GM18499 (cell line): ENCODE results near the gene ZC3H12C.

ENCODE experiments used
- ATAC-seq: cut with Tn5 transposase; IDR thresholded peaks from one replicate; pipeline ENCODE4 v1.9.1; 2021; ENCODE audit warnings: moderate number of reproducible peaks; ENCODE audit not compliant: insufficient read depth, unreplicated experiment

ZC3H12C gene

DNA sequence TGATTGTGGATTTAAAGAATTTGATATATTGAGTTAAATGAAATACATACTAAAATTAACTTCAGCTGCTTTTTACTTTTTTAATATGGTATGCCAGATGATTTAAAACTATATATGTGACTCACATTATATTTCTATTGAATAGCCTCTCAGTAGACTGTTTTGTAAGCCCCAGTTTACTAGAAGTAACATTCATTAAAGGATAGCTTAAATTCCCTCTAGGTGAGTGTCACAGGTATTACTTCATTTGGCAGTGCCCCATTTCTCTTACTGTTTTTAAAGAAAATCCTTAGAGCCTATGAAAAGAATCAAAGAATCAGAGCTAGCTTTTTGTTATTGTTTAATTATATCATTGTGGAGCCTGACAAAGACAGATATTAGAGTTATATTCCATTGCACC is 48.6 kb downstream of the ZC3H12C start:
- no peak for ATAC-seq

DNA sequence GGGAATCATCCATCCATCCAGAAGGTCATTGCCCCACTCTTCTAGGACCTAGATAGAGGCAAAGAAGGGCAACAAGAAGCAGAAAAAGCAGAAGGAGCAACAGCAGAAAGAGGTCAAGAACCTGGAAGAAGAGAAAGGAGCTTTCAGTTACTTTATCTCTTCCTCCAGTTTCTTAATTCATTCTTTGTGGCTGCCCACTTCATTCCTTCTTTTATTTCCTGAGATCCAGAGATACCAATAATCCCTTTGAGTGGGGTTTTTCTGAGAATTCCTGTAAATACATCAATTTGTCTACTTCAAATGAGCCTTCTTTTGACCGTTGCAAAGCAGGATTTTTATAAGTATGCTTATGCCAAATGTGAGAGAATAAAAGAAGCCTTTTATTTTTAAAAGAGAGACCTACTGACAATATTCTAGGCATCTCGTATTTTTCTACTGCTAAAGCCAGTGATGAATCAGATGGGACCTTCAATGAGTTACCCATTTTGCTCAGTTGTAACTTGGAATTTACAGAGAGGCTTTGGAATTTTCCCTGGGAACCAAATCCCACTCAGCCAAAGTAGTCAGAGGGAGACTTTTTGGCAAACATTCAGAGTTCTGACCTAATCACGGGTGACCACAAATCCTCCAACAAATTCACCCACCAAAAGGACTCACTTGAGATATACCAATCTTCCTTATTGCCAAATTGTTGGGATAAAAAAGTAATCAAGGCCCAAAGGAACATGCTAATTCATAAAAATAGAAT is 54.9 kb downstream of the ZC3H12C start:
- ATAC-seq = no peak

DNA sequence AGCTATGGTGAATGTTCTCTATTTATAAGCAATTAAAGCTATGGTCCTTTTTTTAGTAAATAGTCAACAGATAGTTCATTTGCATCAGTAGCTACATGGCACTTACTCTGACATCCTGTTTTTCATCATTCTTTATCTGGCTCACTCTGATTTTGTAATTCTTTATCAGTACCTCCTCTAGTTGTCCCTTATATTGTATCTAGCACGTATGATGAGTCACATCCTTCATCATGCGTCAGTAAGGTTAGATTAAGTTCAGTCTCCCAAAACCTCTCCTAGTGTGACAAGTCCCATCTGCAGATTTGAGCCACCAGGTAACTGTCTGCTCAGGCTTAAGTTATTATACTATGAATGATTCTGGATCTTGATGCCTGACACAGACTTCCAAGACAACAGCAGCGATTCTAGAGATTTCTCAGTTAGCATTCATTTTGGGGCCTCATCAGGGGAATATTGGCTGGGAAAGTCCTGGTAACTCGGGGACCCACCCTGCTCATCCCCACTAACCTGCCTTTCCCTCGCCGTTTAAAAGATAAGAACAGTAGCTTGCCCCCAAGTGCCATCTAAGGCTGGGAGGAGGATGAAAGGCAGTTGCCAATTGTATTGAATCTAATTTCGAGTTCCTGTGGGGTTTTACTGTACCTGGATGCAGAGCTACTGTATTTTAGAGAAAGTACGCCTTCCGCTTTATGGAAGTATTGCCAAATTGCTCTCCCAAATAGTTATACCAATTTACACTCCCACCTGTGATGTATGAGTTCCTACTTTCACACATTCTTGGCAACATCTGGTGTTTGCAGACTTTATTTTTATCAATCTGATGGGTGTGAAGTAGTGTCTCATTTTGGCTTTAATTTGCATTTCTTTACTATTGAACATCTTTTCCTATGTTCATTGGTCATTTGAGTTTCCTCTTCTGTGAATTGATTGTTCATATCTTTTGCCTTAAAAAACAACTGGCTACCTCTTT is 55.9 kb downstream of the ZC3H12C start:
- no peak for ATAC-seq

DNA sequence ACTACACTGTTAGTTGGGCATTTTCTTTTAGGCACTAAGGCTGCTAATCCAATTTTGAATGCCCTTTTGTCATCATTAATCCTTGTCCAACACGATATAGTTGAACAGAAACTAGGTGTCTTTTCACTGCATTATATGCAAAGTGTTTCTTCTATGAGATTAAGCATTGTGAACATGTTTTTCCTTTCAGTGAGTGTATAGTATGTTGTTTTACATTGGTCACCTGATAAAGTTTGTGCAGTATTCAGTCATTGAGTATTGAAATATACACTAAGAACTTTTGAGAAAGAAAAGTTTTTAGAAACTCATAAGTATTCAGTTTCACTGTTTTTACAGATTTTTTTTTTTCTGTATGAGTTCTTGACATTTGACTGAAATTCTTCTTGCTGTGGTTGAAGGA is 59.0 kb downstream of the ZC3H12C start:
- ATAC-seq = no peak

DNA sequence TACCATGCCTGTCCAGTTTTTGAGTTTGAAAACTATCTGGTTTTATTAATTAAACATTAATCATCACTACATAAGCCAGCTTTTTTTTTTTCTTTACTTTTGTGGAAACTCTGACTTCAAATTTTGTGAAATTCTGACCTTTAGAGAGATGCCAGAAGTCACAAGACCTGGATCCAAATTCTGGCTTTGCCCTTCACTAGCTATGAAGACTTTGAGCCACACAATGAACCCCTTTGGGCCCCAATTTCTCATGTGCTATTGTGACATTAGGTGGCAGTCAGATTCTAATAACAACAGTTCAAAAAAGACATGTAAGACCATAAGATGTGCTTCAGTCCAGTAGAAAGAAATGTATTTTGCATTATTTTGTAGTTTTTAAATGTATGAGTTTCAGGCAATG is 60.3 kb downstream of the ZC3H12C start:
- ATAC-seq = no peak

DNA sequence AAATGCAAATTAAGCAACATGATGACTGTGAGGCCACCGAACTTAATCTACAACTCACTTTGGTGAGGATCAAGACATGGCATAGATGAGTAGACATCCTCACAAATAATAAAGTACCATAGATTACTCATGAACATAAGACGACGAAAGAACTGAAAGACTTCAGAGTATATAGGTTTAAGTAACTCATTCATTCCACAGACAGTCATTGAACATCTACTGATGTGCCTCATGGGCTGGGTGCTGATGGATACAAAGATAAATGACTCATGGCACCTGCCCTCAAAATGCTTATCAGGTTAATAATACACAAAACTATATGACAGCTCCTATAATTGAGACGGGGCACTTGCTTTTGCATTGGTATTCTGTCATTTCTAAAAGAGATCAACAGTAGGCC is 63.3 kb downstream of the ZC3H12C start:
- ATAC-seq = no peak

DNA sequence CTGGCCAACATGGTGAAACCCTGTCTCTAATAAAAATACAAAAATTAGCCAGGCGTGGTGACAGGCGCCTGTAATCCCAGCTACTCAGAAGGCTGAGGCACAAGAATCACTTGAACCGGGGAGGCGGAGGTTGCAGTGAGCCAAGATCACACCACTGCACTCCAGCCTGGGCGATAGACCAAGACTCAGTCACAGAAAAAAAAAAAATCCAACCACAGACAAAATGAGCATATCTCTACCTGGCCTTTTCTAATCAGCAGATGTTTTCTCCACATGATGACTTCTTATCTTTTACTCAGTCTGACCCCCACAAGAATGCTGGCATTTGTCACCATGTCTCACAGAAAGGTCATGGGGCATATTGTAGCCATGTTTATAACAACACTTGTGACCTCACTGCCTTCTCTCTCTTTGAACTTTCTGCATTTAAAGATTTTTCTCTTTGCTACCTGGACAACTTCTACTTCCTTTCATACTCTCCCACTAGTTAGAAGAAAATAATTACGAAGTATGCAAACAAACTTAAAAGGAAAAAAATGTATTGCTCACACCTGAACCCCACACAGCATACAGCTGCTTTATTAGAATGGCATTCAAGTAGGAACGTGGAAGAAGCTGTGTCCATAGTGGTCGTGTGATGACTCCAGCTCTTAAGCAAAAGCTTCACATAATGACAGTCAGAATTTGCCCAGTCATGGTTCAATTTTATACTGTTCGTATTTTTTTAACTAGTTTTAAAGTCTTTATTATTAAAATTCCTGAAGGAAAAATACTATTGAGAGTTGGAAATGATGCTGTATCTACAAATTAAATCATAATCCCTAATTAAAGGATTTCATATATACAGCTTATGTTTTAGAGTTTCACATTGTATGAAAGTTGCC is 65.4 kb downstream of the ZC3H12C start:
- no peak for ATAC-seq

DNA sequence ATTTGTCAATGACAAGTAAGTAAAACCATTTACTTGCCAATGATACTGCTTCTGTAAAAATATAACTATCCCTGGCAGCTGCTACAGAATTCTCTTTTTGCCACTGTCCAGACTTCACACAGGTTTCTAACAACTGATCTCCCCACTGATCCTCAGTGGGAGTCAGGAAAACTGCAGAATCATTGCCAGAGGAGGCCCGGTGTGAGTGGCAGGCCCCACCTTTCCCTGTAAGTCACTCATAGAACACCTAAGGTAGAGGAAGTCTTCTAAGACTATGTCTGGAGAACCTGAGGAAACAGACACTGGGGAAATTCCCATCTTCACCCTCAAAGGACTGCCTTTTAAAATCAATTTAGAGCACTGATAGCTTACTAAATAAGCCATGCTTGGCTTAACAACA is 66.3 kb downstream of the ZC3H12C start:
- no peak for ATAC-seq

DNA sequence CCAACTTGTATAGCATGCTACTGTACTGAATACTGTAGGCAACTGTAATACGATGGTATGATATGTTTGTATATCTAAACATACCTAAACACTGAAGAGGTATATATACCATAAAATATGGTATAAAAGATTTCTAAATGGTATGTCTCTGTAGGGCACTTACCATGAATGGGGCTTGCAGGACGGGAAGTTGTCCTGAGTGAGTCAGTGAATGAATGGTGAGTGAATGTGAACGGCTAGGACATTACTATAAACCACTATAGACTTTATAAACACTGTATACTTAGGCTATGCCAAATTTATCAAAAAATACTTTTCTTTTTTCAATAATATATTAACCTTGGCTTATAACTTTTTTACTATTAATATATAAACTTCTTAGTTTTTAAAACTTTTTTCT is 66.8 kb downstream of the ZC3H12C start:
- ATAC-seq = no peak

DNA sequence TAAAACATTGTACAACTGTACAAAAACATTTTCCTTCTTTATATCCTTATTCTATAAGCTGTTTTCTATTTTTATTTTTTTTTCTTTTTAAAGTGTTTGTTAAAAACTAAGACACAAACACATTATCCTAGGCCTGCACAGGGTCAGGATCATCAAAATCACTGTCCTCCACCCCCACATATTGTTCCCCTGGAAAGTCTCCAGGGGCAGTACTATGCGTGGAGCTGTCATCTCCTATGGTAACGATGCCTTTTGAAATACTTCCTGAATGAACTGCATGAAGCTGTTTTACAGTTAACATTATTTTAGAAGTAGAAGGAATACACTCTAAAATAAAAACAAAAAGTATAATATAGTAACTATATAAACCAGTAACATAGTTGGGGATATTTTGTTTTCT is 67.2 kb downstream of the ZC3H12C start:
- no peak for ATAC-seq

DNA sequence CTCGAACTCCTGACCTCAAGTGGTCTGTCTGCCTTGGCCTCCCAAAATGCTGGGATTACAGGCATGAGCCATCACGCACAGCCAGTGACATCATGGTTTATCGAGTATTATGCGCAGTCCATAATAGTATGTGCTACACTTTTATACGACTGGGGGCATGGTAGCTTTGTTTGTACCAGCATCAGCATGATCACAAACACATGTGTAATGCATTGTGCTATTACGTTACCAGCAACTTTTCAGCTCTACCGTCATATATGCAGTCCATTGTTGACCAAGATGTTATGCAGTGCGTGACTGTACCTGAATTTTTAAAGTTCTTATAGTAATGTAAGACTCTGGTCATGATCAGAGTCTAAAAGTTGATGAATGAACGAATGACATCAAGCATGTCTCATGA is 67.9 kb downstream of the ZC3H12C start:
- no peak for ATAC-seq

DNA sequence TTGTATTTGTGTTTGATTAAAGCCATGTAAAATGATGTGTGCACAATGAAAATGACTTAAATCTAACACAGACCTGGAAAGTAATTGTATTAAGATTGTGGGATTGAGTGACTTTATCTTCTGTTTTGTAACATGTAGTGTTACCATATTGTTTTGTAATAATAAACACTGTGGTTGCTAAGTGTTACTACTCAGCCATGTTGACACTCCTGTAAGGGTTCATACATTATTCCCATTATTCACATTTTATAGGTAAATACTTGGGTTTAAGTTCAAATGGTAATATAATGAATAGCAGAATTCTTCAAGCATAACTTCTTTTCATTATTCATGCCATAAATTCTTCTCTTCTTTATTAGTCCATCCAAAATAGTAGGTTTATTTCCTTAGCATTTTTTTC is 69.0 kb downstream of the ZC3H12C start:
- no peak for ATAC-seq

DNA sequence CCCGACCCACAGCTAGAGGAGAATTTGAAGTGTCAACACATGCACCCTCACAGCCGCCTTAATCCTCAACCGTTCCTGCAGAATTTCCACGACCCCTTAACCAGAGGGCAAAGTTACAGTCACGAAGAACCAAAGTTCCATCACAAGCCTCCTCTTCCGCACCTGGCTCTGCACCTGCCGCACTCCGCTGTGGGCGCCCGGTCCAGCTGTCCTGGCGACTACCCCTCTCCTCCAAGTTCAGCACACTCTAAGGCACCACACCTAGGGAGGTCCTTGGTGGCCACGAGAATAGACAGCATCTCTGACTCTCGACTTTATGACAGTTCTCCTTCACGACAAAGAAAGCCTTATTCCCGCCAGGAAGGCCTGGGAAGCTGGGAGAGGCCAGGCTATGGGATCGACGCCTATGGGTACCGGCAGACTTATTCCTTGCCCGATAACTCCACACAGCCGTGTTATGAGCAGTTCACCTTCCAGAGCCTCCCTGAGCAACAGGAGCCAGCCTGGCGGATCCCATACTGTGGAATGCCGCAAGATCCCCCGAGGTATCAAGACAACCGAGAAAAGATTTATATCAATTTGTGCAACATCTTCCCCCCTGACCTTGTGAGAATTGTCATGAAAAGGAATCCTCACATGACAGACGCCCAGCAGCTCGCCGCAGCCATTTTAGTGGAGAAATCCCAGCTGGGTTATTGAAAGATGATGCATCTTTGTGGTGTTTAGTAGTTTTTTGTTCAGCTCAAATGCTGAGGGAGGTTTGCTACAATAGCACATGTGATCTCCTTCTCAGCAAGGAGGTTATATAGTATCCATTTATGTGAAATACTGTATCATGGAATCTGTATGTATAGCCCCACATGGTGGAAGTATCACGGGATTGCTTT is 72.1 kb downstream of the ZC3H12C start:
- no peak for ATAC-seq

DNA sequence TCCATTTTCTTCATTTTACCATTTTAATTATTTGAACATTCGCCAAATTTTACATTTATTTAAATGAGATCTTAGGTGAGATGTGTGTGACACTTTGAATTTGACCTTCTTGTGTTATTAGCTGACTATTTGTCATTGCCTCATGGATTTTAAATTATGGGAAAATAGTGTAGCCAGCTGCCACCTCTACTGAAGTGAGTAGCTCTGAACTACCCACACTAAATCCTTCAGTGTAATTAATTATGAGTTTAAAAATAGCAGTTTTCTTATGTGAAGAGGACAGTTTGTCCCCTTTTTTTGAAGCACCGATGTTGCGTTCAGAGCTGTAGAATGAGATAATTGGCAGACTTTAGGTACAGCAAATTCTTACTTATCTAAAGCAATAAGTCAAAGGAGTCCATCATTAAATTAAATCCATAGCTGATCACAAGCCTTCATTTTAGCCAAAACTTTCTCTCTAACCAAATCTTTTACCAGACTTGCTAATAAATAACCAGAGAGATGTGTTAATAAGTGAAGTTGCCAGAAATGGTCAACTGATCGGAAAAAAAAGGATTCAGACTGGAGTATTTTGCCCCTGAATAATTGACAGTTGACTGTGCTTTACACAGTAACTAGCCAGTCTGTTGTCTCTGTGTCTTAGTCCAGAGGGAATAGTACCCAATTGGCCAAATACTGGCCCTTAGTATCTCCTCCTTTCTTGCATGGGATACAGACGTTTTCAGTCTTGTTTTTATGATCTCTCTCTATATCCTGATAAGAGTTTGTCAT is 75.0 kb downstream of the ZC3H12C start:
- no peak for ATAC-seq

DNA sequence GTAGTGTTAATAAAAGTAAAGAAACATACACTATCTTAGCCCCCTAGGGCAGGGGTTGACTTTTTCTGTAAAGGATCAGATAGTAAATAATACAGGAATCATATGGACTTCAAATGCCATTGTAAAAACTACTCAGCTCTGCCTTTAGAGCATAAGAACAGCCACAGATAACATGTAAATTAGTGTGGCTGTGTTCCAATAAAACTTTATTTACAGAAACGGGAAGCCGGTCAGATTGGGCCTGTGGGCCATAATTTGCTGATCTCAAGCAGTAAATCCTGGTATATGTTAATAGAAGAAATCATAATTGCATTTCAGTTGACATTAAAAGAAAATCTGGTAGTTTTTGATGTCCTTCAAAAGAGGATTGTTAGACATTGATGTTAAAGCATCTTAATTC is 76.5 kb downstream of the ZC3H12C start:
- no peak for ATAC-seq

DNA sequence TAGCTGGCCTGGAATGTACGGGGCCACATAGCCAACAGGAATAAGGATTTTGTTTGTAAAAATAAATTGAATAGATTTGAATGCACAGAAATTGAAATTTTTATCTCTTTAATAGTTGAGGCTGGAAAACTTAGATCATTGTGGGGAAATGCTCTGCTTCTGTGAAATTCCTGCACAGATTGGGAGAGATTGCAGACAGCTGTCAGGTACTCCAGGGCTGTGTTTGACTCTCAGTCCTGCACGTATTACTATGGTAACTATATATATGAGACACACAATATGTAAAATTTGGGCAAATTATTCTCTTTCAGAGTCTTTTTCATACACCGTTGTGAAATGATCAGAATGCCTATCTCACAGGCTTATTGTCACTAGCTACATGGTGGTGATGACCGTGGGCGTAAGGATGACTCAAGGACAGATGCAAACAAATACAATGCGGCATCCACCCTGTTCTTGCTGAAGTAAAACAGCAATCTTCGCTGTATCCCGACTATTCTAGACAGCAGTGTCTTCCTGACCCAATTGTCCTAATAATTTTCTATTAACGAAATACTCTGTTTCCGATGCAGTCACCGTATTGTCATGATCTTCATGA is 79.4 kb downstream of the ZC3H12C start:
- no peak for ATAC-seq

DNA sequence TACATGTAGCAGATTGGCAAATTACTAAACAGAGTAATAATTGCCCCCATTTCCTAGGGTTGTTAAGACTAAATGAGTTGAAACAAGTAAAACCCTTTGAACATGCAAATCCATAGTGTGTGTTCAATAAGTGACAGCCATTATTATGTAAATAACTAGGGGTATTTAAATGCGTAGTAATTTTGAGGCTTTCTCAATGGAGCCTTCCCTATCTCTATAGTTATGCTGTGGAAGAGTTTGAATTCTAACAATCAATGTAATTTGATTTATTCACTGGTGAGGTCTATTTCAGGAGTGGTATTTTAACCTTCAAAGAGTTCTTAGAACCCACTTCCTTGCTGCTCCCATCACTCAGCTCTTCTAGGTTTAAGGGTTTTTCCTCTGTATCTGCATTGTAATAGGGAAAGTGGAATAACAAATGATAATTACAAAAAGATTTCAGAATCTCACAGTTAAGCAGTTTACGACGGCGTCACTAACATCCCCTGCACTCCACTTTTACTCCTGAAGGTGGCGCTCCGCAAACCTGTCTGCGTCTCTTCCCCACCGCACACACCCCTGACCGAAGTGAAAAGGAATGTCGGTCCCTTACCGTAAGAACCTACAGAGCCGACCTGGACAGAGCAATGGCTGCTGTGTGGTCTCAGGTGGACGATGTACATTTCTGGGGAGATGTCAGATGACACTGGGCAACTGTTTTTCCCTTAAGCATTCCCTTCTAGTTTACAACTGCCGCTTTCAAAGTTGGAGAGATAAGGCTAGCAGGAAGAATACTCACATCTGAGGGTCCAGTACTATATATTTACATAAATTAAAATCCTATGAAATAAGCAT is 80.8 kb downstream of the ZC3H12C start:
- no peak for ATAC-seq
